Colon (tissue), 2 donors: ENCODE results near the gene EML5.

Experiments used
- FAIRE-seq: peaks from 2 replicates; lab custom pipeline; 2012; peaks lifted over from hg19 to GRCh38; lab: Jason Lieb, UNC
- donor health status: control.
- donor health status: control.

Gene EML5

DNA sequence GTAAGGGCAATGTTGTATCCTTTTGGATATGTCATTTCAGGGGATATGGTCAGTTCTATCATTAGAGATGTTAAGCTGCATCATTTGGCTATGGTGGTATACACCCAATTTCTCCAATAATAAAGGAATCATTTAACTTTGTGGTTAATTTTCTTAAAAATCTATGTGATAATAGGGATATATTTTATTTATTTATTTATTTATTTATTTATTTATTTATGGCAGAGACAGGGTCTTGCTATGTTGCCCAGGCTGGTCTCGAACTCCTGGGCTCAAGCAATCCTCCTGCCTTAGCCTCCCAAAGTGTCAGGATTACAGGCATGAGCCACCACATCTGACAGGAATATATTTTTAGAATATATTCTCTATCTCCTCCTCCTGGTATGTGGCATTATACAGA, 85.7 kb downstream of the EML5 start:
- FAIRE-seq, result no peak

DNA sequence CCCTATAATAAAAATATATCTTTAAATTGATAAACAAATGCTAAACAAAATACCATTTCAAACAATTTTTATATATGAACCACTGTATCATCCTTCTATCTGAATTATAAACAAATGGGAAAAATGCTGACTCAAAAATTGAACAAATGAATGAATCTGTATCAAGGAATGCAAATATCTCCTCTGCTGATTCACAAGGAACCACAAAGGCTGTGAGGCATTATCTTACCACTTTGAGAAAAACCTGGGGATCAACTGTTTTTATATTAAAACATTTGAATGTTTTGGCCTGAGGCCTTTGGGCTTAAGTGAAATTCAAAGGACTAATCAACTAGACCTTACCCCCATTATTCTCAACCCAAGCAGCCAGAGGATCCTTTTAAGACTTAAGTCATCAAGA, 86.3 kb downstream of the EML5 start:
- no peak for FAIRE-seq

DNA sequence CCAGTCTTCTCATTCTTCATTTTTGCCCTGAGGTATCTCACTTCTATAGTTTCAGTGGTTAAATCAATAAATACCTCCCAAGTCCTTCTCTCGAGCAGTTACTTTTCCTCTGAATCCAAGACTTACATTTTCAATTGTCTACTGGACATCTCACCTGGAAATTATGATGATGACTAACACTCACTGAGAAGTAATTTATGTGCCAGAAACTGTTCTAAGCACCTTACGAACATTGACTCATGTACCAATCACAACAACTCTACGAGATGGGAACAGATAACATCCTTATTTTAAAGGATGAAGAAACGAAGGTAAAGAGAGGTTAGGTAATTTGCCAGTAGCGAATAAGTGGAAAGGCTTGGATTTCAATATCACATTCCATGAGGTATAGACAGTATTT, 94.1 kb downstream of the EML5 start:
- FAIRE-seq, result no peak

DNA sequence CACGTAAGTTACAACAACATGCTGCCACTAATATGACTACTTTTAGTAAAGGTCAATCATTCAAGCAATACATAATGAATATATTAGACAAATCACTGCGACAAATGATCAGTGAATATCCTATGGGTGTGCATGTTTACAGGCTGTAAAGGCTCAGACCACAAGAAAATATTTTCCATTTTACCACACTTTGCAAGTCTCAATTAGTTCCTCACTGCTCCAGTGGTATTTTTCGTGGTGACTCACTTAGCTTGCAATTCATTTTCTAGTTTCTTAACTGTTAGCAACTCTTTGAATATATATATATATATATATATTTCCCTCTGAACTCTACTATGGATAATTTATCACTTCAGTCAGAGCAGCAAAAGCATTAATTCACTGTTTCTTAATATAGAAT, 96.9 kb downstream of the EML5 start:
- no peak for FAIRE-seq

DNA sequence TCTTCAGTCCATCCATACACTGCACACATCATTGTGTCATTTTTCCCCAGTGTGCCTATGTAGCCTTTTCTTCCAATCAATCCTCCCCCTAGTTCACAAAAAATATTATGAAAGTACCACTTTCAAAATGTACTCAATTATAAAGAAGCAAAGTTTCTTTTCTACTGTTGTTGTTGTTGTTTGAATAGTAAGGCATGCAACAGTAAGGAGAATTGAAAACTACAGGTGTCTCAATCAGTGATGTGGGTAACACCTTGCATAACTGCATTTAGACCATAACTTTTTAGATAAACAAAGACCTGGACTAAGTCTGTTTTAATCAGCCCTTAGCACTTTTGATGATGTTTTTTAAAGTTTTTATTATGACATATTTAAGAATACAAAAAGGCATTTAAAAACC, 104.4 kb downstream of the EML5 start:
- FAIRE-seq, result no peak

DNA sequence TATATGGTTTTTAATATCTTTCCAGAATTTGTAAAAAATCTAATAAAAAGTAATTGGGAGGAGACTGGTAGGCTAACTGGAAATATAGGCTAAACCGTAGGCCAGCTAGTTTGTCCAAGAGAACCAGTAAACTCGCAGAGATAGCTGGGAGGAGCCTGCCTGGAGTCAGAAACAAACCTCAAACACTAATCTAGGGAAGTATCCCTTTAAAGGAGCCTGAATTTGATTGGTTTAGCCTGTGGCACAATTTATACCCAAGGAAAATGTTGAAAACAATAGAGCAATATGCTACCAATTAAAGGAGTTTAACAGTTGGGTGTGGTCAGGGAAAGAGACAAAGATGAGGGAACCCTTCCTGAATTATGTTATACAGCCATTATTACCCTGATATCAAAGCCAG, 109.6 kb downstream of the EML5 start:
- peak; percentile 21 for FAIRE-seq

DNA sequence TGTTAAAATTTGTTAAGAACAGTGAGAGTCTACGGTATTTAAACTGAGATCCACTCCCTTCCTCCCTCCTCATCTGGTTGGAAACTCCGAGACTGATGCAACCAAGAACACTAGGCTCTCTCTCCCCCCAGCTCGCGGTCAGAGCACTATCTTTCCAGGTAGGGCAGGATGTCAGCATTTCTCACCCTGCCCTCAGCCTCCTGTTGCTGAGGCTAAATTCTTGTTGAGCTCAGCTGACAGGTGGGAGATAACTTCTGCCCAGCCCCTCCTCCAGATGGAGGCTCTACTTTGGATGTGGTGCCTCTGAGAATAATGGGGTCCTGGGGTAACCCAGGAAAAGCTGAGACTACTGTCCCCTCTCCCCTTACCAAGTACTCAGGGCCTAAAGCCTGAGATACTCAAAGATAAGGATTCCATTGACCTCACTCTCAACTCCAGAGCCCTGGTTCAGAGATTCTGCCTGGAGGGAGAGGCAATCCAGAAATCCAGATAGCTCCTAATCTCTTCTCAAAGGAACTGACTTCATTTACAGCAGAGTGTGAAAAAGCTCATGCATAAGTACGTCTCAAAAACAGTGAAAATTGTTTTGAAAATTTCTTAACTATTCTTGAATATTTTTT, 110.1 kb downstream of the EML5 start:
- FAIRE-seq, result no peak

DNA sequence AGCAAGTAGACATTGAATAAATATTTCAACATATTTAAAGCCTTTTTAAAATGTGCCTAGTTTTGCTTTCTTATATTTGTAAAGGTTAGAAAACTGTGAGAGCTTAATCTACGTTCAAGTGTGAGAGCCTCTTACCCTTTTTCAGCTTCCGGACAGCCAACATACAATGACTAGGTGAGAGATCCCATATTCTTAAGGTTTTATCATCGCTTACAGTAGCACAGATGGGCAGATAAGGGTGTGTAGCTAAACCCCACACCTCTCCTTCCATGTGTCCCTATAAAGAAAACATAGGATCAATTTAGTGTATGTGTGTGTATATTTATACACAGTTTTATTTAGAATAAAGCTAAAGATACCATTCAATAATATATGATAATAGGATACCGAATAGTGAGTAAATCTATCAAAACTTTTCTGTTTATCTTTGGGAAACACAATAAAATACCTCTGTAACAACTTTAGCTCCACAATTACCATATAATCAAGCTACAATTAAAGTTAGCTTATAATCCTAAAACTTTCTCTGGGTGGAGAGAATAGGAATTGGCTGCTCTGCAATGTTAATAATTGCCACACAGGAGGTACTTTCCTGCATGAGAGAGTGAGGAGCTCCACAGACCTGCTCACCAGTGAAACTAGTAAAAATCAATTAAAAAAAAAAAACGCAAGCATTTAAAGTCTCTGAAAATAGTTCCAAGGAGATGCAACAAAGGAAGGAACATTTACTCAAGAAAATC, 110.8 kb downstream of the EML5 start:
- no peak for FAIRE-seq

DNA sequence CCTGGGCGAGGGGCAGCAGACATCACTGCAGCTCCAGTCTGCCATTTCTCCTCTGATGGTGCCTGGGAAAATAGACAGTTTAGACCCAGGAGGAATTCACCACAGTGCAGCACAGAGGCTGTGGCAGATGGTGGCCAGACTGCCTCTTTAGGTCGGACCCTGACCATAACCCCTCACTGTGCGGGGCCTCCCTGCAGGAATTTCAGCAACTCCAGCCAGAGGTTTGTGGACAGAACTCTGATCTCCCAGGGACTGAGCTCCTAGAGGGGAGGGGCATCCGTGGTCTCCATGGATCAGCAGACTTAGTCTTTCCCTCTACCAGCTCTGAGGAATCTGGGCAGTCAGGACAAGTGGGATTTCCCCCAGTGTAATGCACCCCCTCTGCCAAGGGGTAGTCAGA, 123.4 kb downstream of the EML5 start:
- FAIRE-seq, result no peak

DNA sequence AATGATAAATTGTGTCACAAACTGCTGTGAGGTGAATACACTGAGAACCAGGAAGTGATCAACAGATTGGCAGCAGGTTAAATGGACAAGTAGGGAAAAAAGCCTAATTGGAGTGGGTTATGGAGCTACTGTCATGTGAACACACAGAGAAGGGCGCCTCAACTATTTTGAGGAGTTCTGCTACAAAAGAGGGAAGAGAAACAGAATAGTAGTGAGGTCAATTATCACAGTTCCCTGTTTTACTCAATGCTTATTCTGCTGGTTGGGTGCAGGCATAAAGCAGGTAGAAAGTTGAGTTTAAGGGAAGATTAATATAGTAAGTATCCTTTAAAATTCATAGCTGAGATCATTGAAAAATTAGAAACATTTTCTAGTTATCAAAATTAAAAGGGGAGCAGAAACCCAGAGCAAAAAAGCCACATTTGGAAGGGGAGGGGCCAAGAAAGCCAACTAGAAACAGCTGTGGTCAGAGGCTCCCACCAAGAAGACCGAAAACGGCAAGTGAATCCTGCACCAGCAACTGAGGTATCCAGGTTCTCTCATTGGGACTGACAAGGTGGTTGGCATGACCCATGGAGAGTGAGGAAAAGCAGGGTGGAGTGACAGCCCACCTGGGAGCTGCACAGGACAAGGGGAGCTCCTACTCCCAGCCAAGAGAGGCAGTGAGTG, 124.2 kb downstream of the EML5 start:
- no peak for FAIRE-seq

DNA sequence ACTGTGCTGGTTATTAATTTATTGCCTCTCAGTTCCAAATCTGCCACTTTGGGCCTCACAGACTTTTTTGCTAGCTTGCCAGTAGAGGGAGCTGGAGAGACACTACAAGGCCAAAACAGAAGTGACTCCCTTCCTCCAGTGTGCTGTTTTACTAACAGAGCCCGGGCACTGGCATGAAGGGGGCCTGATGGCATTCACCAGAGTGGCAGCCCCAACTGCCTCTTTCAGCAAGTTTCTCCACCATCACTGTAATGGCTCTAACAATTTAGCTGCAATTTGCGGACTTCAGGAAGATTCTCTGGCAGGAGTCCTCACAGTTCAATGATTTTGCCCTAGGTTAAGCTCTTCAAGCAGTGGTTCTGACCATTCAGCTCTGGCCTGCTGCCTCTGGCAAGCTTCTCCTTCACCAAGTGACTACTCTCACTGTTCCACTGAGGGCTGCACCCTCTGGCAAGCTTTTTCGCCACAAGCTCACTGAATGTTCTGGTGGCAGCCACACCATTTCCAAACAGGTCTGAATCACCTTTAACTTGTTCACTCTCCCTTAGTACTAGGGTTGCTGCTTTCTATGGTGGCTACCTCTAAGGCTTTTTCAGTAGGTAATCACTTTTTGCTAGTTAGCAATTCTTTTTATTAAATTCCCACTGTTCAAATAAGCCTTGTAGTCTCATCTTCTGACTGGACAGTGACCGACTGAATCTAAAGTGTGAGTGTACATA, 125.0 kb downstream of the EML5 start:
- FAIRE-seq, result no peak

DNA sequence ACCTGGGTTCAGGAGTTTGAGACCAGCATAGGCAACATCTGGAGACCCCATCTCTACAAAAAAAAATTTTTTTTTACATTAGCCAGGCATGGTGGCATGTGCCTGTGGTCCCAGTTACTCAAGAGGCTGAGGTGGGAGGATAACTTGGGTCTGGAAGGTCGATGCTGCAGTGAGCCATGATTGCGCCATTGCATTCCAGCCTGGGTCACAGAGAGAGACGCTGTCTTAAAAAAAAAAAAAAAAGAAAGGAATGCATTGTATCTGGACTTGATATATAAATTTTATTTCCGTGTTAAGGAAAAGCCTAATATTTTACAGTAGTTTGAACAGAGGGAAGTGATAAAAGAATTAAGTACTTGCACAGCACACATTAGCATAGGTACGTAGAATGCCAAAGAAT, 132.7 kb downstream of the EML5 start:
- no peak for FAIRE-seq

DNA sequence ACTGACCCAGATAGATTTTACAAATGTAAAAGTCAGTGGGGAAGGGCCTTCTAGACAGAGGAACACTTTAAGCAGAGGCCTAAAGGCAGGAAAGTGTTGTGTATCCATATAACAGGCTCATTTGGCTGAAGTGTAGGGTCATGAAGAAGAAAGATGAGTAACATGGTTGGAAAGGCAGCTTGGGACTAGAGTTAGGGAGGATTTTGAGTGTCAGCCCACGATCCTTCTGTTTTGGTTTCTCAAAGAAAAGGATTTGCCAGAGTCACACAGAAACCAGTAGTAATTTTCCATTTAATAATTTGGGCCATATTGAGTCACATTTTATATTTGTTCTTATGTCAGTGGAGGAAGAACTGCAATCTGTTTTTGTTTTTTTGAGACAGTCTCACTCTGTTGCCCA, 153.5 kb downstream of the EML5 start:
- FAIRE-seq, result no peak

DNA sequence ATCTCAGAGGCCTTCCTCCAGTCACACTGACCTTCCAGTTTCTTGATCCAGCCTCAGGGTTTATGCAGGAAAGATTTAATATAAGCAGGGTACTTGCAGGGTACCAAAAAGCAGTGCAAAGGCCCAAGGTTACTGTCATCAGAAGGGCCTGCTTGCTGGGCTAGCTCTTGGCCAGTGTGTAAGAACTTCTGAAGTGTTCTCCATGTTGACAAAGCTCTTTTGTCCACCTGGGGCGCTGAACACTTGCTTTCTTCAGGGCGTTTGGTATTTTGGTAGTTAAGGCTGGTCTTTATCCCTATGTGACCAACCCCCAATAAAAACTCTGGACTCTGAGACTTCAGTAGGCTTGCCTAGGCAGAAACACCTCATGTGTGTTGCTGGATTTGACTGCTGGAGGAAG, 160.2 kb downstream of the EML5 start:
- no peak for FAIRE-seq

DNA sequence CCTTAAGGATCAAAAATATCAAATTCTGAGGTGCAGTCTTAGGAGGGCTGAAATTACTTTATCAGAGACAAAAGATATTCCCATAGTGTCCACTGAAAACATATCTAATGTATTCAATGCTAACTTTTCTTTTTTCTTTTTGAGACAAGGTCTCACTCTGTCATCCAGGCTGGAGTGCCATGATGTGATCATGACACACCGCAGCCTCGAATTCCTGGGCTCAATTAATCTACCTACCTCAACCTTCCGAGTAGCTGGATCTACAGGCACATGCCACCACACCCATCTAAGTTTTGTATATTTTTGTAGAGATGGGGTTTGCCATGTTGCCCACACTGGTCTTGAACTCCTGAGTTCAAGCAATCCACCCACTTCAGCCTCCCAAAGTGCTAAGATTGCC, 161.7 kb downstream of the EML5 start:
- FAIRE-seq, result no peak

DNA sequence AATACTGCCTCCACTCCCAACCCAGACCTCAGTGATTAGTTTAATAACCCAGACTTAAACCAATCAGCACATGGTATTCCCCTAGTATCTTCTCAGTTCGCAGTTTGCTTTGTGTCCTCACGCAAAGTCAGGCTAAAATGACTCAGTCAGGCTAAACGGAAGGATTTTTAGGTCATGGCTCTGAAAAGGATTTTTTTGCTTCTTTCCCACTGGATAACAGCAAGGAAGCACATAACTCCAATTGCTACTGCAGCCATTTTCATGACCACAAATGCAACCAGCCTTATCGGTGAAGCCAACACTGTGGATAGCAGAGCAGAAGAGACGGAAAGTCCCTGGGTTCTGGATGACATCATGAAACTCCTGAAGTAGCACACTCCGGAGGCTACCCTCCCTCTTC, 162.2 kb downstream of the EML5 start:
- no peak for FAIRE-seq

DNA sequence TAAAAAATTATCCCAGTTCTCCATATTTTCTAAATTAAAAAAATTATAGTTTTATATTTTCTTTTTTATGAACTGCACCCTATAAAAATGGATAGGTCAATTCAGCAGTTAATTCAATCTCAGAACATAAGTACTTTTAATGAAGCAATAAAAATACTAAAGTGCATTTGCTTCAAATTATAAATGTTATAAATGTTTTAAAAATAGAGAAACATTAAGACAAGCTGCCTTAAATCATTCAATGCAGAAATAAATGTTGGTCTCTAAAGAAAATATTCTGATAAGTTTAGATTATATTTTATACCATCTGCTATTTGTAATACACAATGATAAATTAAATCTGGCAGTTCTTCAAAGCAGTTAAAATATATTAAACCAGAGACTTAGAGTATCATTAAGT, 164.3 kb downstream of the EML5 start:
- no peak for FAIRE-seq

DNA sequence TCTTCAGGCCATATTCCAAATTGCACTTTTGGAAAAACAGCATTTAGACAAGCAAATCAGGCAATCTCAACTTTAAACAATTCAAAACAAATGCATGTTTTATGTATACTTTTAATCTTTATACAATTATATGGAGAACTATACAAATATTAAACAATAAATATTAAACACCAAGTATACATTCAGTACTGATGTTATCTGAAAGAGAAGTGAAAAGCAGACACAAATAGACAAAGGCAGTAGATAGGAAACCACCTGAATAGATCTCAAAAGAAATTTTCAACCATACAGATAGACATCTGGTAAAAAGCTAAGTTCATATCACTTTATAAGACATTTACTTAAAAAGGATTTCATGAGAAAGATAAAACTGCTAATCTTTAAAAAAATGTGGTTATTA, 164.7 kb downstream of the EML5 start:
- FAIRE-seq, result no peak

DNA sequence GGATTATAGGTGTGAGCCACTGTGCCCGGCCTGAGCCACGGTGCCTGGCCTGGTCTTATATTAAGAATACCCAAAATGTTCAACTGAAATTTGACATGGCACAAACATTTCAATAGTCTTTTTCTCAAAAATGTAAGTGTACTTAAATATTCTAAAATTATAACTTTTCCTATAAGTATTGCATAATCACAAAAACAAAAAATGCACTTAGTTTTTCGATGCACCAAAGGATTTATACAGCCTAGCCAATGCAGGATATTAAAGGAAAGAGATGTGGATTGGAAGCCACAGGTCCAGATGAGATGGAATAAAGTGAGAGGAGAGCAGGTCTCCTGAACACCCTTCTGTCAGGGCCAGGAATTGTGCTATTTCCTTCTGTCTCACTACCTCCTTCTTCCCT, 167.1 kb downstream of the EML5 start:
- no peak for FAIRE-seq

DNA sequence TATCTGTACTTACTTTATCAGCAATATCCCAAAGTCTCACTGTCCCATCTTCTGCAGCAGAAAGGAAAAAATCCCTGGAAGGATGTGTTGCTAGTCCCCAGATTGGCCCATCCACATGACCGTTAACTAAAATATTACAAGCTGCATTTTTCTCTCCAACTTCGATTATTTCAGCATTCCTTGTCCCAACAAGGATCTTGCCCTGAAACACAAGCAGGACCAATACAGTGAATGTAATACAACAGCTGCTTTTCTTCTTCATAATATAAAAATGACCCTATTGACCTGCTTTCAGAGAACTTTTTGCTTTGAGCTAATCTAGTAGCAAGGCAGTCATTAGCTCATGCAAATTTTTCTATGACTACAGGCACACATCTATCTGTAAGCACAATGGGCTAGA, 171.7 kb downstream of the EML5 start:
- FAIRE-seq, result no peak

DNA sequence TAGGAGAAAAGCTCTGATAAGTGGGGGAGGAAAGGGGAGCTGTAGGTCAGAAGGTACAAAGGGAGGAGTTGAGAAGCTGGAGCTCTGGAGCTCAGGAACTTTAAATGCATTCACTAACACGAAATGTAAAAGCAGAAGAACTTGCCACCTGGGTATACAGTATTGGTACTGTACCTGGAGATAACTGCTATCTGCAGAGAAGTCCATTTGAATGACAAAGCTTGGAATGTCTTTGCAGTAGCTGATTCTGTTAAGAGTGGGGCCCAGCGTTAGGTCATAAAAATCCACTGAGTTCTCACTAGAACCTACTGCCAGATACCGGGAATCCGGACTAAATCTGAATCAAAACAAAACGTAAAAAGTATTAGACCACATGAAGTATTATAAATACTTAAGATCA, 174.3 kb downstream of the EML5 start:
- no peak for FAIRE-seq

DNA sequence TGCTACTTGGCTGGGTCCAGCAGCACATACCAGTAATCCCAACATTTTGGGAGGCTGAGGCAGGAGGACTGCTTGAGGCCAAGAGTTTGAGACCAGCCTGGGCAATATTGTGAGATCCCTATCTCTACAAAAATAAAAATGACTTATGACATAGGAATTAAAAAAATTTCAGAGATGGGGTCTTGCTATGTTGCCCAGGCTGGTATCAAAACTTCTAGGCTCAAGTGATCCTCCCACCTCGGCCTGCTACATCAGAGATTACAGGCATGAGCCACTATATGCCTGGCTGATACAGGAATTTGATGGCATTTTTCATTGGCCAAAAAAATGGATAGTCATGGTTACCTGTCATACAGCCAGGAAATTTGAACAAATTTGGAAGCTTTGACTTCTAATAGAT, 175.3 kb downstream of the EML5 start:
- no peak for FAIRE-seq

DNA sequence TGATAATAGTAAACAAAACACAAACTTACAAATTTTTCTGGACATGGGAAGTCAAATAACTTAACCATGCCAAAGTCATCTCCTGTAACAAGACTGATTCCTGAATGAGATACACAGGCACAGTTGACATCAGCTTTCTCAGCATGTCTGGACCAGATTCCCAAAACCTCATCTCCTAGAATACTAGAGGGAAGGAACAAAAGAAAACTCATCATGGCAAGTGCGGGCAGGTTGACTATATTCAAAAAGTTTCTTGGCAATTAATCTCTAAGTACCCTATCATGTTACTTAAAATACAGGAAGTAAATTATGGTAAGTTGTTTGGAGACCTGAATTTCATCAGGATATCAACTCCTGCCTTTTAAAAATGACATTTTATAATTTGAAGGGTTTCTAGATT, 176.1 kb downstream of the EML5 start:
- no peak for FAIRE-seq
